ENCODE data around the gene ZFX. TPM values are rescaled to one million over a fixed set of nuclear protein-coding genes. Genes with fewer than 3 reads are reported as not detected.

Gene ZFX
- total and polyA plus RNA-seq, 2 of the 8 experiments (the other 6 are each of a cell fraction or from before 2014, with no cell fraction given) = 2.8 to 22.0 TPM

DNA sequence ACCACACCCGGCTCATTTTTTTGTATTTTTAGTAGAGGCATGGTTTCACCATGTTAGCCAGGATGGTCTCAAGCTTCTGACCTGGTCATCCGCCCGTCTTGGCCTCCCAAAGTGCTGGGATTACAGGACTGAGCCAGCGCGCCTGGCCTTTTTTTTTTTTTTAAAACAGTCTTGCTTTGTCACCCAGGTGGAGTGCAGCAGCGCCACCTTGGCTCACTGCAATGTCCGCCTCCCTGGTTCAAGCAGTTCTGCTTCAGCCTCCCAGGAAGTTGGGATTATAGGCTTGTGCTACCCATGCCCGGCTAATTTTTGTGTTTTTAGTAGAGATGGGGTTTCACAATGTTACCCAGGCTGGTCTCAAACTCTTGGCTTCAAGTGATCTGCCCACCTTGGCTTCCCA lies 28.9 kb downstream of the ZFX start (continued):
- TF ChIP-seq TAF1 (IDR thresholded peaks at IDR 0.05; ENCODE audit: low read depth, low read length) (no peak), TEAD4 (IDR thresholded peaks at IDR 0.05; ENCODE audit: low read depth, low read length) (no peak)
- TF ChIP-seq, protein P1, sequence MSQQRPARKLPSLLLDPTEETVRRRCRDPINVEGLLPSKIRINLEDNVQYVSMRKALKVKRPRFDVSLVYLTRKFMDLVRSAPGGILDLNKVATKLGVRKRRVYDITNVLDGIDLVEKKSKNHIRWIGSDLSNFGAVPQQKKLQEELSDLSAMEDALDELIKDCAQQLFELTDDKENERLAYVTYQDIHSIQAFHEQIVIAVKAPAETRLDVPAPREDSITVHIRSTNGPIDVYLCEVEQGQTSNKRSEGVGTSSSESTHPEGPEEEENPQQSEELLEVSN (IDR thresholded peaks at IDR 0.05) = no peak

All from H1 (cell line).